Mesothelial cell of epicardium (in vitro differentiated cells): ENCODE results near the gene MTMR3. TPM values are rescaled to one million over a fixed set of nuclear protein-coding genes. Genes with fewer than 3 reads are reported as not detected.

Experiments used
- DNase-seq, 2 experiments: peaks; one replicate each; pipeline ENCODE4 v3.0.0; 2021; ENCODE audit warnings: low spot score in 2 of 2; ENCODE audit not compliant: unreplicated experiment in 2 of 2
- H3K27ac Mint-ChIP-seq: 2 replicates; pipeline ENCODE4 v1.8.0; 2021; ENCODE audit warnings: mixed read lengths
- H3K27me3 Mint-ChIP-seq: 2 replicates; pipeline ENCODE4 v1.8.0; 2021; ENCODE audit warnings: low read depth, mixed read lengths
- H3K36me3 Mint-ChIP-seq: 2 replicates; pipeline ENCODE4 v1.8.0; 2021; ENCODE audit warnings: mixed read lengths
- H3K4me1 Mint-ChIP-seq: 2 replicates; pipeline ENCODE4 v1.8.0; 2021; ENCODE audit warnings: mixed read lengths
- H3K4me3 Mint-ChIP-seq: 2 replicates; pipeline ENCODE4 v1.8.0; 2021; ENCODE audit warnings: mild to moderate bottlenecking, moderate library complexity, mixed read lengths
- H3K9me3 Mint-ChIP-seq: 2 replicates; pipeline ENCODE4 v1.8.0; 2021; ENCODE audit warnings: mixed read lengths
- total RNA-seq: library from RNA; stranded (reverse); gene quantifications from 3 replicates; pipeline ENCODE4 v1.2.1, GENCODE V29; 2021
- TF ChIP-seq, protein P1 (sequence below): fragments of 200-600 bp; sonication (generic); IDR thresholded peaks from one replicate; pipeline ENCODE4 v1.5.0; 2021; ENCODE audit warnings: antibody characterized with exemption; ENCODE audit not compliant: unreplicated experiment

Gene MTMR3
- total RNA-seq, 1 donor from 2014 or later = 58.7 TPM

DNA sequence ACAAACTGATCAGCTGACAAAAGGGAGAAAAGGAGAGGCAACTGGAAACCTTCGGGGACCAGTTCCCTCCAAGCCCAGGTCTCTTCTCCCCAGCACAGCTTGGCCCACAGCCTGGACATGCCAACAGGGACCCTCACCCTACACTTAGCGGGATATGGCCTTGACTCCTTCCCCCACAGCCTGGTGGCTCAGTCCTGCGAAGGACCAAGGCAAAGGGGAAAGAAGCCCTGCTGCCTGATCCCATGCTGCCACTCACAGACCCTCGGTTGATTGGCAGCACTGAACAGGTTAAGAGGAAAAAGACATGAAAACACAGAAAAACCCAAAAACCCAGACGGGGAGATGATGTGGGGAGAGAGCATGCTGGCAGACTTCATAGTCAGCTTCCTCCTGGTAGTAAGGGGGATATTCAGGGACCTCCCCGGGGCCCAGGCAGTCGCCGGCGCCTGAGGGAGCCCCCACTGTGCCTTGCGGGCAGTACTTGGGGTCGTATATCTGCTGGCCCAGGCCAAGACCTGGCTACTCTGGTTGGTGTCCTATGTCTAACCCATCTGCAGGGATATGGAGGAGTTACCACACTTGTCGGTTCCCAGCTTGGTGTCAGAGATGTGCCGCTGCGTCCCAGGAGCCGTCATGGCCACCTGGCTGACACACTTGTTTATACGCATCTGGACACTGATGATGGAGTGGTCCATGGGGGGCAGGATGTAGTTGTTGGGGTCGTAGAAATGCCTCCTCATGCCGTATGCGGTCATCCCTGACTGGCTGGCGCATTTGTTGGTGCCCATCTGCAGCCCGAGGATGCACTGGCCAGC lies 163.1 kb downstream of the MTMR3 start:
- H3K4me1 Mint-ChIP-seq = peaks cover 24% of the 10 kb centered on the region
- DNase-seq = no peak

DNA sequence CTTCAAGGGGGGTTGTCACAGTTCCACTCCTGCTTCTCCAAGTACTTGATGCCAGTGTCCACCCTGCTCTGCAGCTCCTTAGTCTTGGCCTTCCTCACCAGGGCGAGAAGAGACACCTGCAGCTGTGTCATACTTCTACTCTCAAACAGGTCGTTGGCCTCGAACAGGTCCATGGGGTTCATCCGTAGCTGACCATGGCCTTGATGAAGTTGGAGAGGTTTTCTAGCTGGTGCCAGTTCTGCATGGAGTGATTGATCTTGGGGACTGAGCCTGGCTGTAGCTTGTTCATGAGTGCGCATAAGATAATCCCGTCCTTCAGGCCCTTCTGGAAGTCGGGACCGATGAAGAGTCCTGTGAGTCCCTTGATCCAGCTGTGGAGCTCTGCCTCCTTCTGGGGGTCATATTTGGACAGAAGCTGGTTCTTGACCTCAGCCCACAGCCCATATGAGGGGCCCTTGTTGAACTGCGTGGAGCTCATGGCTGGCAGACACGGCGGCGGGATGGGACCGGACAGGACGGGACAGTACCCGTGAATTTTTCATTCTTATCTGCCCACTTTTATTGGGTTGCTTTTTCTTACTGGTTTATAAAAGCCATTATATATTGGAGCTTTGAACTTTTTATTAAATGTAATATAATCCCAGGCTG lies 163.9 kb downstream of the MTMR3 start:
- Mint-ChIP-seq H3K4me3 (no peak overlapping the region), H3K4me1 (peaks cover 24% of the 10 kb centered on the region), H3K36me3 (no peaks in the 10 kb centered on the region), H3K27me3 (no peaks in the 10 kb centered on the region), H3K9me3 (no peaks in the 10 kb centered on the region), H3K27ac (no peak overlapping the region)
- DNase-seq = no peak
- TF ChIP-seq, protein P1, sequence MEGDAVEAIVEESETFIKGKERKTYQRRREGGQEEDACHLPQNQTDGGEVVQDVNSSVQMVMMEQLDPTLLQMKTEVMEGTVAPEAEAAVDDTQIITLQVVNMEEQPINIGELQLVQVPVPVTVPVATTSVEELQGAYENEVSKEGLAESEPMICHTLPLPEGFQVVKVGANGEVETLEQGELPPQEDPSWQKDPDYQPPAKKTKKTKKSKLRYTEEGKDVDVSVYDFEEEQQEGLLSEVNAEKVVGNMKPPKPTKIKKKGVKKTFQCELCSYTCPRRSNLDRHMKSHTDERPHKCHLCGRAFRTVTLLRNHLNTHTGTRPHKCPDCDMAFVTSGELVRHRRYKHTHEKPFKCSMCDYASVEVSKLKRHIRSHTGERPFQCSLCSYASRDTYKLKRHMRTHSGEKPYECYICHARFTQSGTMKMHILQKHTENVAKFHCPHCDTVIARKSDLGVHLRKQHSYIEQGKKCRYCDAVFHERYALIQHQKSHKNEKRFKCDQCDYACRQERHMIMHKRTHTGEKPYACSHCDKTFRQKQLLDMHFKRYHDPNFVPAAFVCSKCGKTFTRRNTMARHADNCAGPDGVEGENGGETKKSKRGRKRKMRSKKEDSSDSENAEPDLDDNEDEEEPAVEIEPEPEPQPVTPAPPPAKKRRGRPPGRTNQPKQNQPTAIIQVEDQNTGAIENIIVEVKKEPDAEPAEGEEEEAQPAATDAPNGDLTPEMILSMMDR = no peak

More for the DNA sequence above, 163.1 kb downstream of the MTMR3 start:
- Mint-ChIP-seq H3K36me3 (no peaks in the 10 kb centered on the region), H3K27ac (no peak overlapping the region), H3K4me3 (no peak overlapping the region), H3K27me3 (no peaks in the 10 kb centered on the region), H3K9me3 (no peaks in the 10 kb centered on the region)
- TF ChIP-seq, protein P1 = no peak

DNA sequence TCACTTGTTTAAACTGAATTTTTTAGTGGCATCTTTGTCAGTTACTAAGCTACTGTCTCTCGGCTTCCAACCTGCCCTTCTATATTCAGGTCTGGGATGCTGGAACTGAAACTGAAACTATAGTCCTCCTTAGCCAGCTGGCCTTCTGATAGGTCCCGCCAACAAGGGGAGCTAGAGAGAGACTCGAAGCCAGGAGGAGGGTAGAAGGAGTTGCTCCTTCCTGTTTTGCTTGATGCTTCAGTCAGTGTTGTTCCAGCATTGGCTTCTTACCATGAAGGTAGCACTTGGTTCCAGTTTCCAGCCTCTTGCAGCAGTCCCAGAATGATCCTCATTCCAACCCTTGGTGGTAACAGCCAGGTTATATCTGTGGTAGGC lies 164.4 kb downstream of the MTMR3 start:
- H3K9me3 Mint-ChIP-seq = no peaks in the 10 kb centered on the region
- TF ChIP-seq, protein P1 = no peak
- no peaks in the 10 kb centered on the region for H3K27me3 Mint-ChIP-seq
- H3K36me3 Mint-ChIP-seq = no peaks in the 10 kb centered on the region
- peaks cover 24% of the 10 kb centered on the region for H3K4me1 Mint-ChIP-seq
- H3K27ac Mint-ChIP-seq = no peak overlapping the region
- DNase-seq = no peak
- H3K4me3 Mint-ChIP-seq = no peak overlapping the region

DNA sequence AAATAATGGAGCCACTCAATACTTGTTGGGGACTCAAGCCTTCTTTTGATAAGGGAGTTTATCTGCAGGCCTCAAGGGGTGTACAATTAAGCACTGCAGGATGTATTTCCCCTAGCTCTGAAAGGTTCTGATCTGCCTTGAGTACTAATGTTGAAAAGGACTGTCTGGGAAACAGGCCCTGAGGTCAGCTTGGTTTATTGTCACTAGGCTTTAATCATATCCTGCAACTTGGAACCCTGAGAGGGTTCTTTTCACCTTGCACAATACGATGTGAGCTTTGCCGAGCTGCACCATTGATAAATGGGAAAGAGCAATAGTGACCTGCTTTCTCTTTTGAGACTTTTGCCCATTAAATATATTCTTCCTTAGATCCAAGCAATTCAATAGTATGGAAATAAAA lies 165.7 kb downstream of the MTMR3 start:
- Mint-ChIP-seq H3K4me1 (peaks cover 15% of the 10 kb centered on the region), H3K27ac (no peak overlapping the region), H3K9me3 (no peaks in the 10 kb centered on the region), H3K4me3 (no peak overlapping the region), H3K36me3 (no peaks in the 10 kb centered on the region), H3K27me3 (no peaks in the 10 kb centered on the region)
- no peak for DNase-seq
- TF ChIP-seq, protein P1 = no peak

DNA sequence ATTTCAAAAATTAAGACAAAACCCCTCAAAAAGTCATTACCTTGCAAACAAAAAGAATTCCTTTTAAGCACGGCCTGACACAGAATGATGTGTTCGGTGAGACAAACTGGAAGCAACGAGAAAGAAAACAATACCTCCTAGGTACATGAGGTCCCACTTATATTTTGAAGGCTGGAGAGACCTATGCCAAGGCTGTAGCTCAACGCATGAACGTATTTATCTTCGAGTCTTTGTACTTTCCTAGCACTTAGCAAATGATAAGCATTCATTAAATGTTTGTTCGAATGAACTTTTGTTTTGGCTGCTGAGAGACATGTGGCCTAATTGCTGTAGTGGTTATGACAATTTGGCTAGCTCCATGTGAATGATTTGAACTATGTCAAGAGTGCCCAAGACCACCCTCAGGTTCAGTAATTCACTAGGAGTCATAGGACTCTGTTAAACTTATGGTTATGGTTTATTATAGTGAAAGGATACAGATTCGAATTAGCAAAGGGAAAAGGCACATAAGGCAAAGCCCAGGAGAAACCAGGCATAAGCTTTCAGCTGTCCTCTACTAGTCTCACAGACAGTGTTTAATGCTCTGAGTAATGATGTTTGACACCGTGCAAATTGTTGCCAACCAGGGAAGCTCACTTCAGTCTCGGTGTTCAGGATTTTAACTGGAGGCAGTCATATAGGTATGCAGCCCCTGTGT lies 171.2 kb downstream of the MTMR3 start:
- Mint-ChIP-seq H3K4me3 (no peak overlapping the region), H3K9me3 (peaks cover 17% of the 10 kb centered on the region), H3K36me3 (peaks cover 3% of the 10 kb centered on the region), H3K27me3 (no peaks in the 10 kb centered on the region), H3K4me1 (peaks cover 9% of the 10 kb centered on the region), H3K27ac (no peak overlapping the region)
- DNase-seq = no peak
- TF ChIP-seq, protein P1 = no peak
